ENCODE data around the gene EVI2A.
"Not testable (repeated sequence)": the region's sequence is repeated elsewhere in the genome, so short reads cannot be mapped to it uniquely, and the experiment has no call there.

EVI2A gene

GRCh38 chr17:31311526-31311925, 9.9 kb downstream of the EVI2A start:
- no peak for DNase-seq

GRCh38 chr17:31310886-31311285, 10.5 kb downstream of the EVI2A start:
- no peak for DNase-seq

GRCh38 chr17:31310260-31310659, 11.2 kb downstream of the EVI2A start:
- no peak for DNase-seq

GRCh38 chr17:31309556-31309955, 11.9 kb downstream of the EVI2A start:
- DNase-seq = no peak

DNA sequence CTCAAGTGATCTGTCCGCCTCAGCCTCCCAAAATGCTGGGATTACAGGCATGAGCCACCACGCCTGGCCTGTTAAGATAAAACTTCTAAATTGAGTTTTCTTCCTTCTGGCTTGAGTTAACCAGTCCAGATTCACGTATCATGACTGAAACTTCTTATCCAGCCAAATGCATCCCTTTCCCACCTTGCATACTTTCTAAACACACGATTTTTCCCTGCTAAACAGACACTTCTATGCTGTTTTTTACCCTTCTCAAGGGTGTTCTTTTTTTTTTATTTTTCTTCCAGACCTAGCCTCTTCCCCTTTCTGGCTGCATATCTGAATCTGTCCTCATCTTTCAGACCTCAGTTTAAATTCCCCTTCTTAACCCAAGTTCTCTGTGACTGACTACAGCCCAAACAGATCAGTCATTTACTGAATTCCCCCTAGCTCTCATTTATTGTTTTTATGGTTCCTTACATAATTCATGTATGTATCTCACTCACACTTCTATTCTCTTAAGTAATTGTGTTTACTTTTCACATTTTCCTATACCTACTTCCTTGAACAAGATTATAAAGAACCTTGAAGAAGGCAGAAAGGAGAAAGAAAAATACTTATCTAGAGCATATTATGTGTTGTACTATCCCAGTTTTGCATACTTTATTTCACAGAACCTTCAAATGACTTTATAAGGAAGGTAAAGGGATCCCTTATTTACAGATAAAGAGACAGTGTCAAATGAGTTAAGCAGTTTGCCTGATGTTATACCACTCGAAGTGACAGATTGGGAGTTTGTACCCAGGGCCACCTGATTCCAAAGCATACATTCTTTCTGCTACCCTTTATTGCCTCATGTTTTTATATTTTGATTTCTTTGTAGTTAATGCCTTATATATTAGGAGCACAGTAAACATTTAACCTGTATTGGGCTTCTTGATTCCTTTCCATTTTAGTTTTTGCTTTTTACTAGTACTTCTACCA, 12.8 kb downstream of the EVI2A start:
- DNase-seq = no peak

DNA sequence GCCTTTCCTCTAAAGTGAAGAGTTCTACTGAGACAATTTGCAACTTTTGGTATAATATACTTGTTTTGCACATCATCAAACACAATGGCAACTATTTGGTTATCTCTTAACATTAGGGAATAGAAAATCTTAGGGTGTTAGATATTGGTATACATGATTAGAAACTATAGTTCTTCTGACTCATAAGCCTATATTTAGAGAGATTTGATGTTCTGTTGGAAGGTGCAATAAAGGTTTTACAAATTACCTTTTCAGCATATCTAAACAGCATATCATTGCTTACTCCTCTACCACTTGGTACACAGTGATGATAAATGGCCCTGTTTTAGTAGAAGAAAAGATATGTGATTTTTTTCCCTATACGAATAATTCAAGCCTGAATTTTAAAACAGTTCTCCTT, 13.8 kb downstream of the EVI2A start:
- DNase-seq = no peak

GRCh38 chr17:31299624-31300023, 21.8 kb downstream of the EVI2A start:
- DNase-seq = no peak

GRCh38 chr17:31297090-31297489, 24.3 kb downstream of the EVI2A start, which contains the start of gene OMG:
Gene OMG (minus strand): TSS chr17:31297239. CDS start chr17:31296331, 908 bp downstream.
- no peak for DNase-seq

DNA sequence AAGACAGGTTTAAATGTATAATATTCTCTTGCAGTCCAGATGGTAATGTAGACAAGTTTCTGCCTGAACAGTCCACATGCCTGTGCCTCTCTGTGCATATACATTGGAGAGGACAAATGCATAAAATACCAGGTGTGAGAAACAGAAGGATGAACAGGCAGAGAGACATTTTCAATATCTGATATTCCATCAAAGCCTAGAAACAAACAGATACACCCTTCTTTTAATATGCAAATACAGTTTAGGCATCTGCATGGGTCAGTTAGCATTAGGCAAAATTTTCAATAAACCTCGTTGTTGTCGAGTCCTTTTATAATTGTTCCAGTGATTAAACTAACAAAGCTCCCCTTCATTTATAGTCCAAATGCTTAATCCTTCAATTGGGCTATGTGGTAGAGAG, 25.3 kb downstream of the EVI2A start:
- DNase-seq = no peak

- no peak for DNase-seq
Observed at GRCh38 chr17:31295489-31295871, 25.9 kb downstream of the EVI2A start.

DNA sequence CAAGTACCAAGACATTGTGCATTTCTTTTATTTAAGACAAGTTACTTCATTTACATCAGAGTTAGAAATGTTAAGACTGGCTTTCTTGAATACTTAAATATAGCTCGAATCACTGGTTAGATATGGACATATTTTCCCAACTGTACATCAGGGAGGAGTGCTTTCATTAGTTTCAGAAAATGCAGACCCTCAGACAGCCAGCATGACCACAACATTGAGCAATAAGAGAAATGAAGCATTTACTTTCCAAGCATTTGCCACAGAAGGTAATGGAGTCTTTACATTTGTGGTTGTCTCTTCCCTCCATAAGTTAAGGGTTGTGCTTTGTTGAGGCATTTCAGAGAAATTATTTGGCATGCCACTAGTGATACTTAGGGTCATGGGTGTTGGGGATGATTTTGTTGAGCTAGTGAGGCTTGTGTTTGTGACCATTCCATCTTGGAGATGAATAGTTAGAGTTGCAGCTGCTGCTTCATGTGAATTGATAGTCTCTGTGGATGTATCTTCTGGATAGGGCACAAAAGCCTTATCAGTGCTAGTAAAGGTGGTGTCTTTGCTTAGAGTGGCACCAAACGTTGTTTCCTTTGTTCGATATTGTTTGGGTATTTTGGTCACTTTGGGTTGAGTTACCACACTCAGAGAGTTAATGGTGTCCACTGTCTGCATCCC, 26.5 kb downstream of the EVI2A start:
- DNase-seq = no peak

DNA sequence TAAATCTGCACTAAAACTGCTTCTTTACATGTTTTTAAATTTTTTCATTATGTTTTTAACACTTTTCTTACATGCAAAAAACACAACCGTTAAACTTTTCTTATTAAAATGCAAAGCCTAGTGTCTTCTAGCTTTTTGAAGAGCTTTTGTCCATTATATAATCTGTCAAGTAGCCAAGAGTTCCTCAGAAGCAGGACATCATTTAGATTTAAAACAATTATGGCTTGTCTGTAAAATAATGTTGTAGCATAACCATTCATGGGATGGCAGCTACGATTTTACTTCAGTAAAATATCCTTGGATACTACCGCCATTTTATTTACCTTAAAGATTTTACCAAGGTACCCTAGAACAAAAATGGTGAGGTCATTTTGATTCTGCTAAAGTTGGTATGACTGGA, 27.2 kb downstream of the EVI2A start:
- DNase-seq = no peak

DNA sequence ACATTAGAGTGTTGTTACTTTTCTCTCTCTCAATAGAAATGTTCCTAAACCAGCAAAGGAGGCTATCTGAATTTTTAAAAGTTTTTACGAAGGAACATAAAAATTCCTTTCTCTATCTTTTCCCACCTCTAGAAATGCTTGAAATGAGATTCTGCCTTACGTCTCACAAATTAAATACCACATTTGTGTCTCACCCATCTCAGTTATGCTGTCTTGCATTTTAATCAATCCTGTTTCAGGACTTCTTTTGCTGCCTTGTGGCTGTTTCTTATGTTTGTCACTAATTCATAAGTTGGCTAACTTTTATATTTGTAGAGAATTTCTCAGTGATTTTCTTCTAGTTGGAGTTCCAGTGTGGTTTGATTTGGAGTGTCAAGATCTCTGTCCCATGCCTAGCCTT, 27.8 kb downstream of the EVI2A start:
- DNase-seq = no peak

- no peak for DNase-seq
Observed at GRCh38 chr17:31291820-31292219, 29.6 kb downstream of the EVI2A start.

DNA sequence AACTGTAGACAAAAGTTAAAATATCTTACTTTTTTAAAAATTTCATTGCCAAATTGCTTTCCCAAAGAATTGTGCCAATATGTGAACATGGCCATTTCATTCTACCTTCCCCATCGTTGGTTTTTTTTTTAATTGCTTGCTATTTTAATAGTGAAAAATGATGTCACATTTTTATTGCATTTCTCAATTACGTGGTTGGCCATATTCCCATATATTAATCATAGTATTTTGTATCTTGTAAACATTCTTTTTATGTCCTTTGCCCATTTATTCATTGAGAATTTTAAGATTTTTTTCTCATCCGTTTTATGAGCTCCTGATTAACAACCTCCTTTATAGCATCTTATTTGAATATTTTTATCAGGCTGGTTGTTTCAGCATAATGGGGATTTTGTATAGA, 31.6 kb downstream of the EVI2A start:
- DNase-seq = no peak

- not testable (repeated sequence) for DNase-seq
Observed at GRCh38 chr17:31287932-31288331, 33.5 kb downstream of the EVI2A start.

DNA sequence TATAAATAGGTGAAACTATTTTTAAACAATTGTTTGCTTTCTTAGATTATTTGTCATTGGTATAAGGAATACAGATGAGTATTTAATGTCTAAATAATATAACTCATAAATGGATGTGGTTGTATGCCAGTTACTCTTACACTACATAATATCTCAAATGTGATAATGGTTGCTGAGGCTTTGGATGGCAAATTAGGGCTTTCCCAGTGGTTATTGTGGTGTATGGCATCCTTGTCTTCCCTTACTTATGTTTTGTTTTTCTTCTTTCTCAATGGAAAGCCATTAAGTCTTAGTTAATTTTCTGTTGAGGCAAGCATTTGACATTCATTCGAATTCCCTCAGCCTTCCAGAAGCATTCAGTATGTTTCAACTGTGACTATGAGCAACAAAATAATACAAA, 34.8 kb downstream of the EVI2A start:
- no peak for DNase-seq

- no peak for DNase-seq
Observed at GRCh38 chr17:31283841-31284240, 37.6 kb downstream of the EVI2A start.

DNA sequence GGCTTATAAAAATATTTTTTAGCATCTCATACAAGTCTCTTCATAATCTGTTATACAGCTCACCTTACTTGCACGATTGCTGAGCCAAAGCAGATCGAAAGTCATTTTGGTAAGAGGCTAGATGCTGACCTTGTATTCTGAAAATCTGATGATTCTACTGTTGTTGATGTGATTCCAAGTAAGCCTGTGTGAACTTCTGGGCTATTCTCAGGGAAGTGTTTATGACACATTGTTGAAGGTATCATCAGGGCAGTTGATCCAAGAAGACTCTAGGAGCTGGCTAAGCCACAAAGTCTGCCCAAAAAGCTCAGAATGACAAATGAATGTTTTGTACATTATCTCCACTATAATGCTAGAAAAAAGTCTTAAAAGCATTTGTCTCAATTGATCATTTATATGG, 40.4 kb downstream of the EVI2A start:
- DNase-seq = no peak

DNA sequence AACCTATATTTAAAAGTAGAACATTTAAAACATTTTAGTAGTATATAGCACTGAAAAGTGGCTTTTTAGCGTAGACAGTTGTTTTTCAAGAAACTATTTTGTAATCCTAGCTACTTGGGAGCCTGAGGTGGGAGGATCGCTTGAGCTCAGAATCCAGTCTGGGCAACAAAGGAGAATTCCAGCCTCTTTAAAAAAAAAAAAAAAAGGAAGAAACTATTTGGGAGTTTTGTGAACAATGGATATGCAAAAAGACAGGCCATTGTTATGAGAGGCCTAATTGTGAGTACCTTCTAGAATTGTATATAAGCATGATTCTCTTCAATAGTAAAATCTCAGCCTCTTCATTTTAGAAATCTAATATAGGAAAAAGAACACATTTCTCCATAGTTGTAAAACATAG, 42.0 kb downstream of the EVI2A start:
- no peak for DNase-seq

GRCh38 chr17:31275116-31275515, 46.3 kb downstream of the EVI2A start:
- no peak for DNase-seq

GRCh38 chr17:31274252-31274651, 47.2 kb downstream of the EVI2A start:
- no peak for DNase-seq

DNA sequence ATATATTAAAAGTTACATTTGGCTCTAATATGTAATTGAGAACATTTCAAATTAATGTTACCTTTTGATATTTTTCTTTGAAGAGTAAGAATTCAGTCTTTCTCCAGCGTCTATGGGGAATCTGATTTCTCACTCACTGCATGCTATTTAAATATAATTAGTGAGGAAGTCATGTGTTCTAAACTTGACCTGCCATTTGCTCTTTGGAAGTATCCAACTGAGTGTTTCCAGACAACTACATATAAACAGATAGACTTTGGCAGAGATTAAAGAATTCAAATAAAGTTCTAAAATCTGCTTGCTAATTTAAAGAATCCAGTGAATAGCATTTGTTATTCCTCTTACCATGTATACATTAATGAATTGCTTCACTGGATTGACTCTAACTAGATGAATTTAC, 47.9 kb downstream of the EVI2A start:
- DNase-seq = no peak

DNA sequence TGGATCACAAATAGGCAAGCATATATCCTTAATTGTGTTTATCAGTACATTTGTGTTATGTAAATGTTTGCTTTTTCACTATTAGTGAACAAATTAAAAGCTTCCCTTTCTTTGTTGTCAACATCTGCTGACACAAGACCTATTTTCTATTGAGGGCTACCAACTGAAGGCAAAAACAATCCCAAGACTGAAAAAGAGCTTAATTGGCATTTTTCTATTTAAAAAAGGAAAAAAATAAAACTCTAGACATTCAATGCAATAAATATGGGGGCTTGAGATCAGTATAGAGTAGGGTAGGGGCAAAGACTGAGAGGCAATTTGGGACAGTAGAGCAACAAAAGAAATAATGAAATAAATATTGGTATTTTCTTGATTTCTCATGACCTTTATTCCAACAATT, 48.6 kb downstream of the EVI2A start:
- no peak for DNase-seq

Measured in SHP77 treated with DMSO at 0.1 percent for 48 hours (cell line).